Gastroesophageal sphincter (tissue), 3 donors: ENCODE measurements around the gene GNG12.

ENCODE experiments used
- POLR2A ChIP-seq, 2 donors: fragments of 450-650 bp; IDR thresholded peaks; one replicate each; pipeline ENCODE4 v1.6.1; 2017; ENCODE audit warnings: antibody characterized with exemption in 2 of 2, mild to moderate bottlenecking in 2 of 2, moderate library complexity in 1 of 2
- POLR2AphosphoS5 ChIP-seq: sonication (generic); formaldehyde crosslinking; IDR thresholded peaks from one replicate; pipeline ENCODE4 v1.6.1; 2017; ENCODE audit warnings: antibody characterized with exemption
- TF ChIP-seq, protein P1 (sequence below), 4 experiments: fragments of 200-600 bp in 2 of 4; fragments of 450-650 bp in 2 of 4; sonication (generic) in 1 of 4; IDR thresholded peaks; one replicate each; pipeline ENCODE4 v1.5.1; 2017 to 2019; ENCODE audit warnings: antibody characterized with exemption in 4 of 4, mild to moderate bottlenecking in 2 of 4, moderate library complexity in 2 of 4

DNA sequence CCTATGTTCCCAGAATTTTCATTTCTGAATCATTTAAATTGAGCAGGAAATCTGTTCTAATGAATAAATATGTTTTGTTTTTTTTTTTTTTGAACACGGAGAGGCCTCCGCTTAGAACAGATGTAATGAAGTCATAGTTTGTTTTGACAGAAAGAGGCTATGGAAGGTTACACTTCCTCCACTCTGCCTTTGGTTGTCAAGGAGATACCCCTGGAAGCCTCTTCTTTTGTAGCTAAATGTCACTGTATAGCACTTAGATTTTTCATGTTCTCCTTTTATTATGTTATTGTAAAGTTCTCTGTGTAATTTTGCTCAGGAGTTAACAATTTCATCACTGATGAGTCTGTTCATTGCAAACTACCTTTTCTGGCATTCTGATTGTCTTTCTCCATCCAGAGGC is 22.7 kb upstream of the GNG12 start:
- TF ChIP-seq, protein P1, sequence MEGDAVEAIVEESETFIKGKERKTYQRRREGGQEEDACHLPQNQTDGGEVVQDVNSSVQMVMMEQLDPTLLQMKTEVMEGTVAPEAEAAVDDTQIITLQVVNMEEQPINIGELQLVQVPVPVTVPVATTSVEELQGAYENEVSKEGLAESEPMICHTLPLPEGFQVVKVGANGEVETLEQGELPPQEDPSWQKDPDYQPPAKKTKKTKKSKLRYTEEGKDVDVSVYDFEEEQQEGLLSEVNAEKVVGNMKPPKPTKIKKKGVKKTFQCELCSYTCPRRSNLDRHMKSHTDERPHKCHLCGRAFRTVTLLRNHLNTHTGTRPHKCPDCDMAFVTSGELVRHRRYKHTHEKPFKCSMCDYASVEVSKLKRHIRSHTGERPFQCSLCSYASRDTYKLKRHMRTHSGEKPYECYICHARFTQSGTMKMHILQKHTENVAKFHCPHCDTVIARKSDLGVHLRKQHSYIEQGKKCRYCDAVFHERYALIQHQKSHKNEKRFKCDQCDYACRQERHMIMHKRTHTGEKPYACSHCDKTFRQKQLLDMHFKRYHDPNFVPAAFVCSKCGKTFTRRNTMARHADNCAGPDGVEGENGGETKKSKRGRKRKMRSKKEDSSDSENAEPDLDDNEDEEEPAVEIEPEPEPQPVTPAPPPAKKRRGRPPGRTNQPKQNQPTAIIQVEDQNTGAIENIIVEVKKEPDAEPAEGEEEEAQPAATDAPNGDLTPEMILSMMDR (IDR thresholded peaks at IDR 0.05) = no peak
- TF ChIP-seq POLR2A (IDR thresholded peaks at IDR 0.05) = no peak
- TF ChIP-seq POLR2AphosphoS5 = no peak
